HFFc6 (cell line): ENCODE measurements around the gene CLDN5. TPM values are rescaled to one million over a fixed set of nuclear protein-coding genes. Genes with fewer than 3 reads are reported as not detected.

ENCODE experiments used
- DNase-seq: peaks from one replicate; pipeline ENCODE4 v3.0.0-alpha.2; 2018
- H3K27ac Mint-ChIP-seq: 2 replicates; pipeline ENCODE4 v1.8.0; 2020; ENCODE audit warnings: mild to moderate bottlenecking, mixed read lengths
- H3K27me3 Mint-ChIP-seq: 2 replicates; pipeline ENCODE4 v1.8.0; 2021; ENCODE audit warnings: mild to moderate bottlenecking, moderate library complexity, mixed read lengths; ENCODE audit not compliant: insufficient read depth
- H3K36me3 Mint-ChIP-seq: 2 replicates; pipeline ENCODE4 v1.8.0; 2021; ENCODE audit warnings: low read depth, mixed read lengths
- H3K4me1 Mint-ChIP-seq: 2 replicates; pipeline ENCODE4 v1.8.0; 2020; ENCODE audit warnings: low read depth, mixed read lengths
- H3K4me3 Mint-ChIP-seq: 2 replicates; pipeline ENCODE4 v1.8.0; 2020; ENCODE audit warnings: mild to moderate bottlenecking, moderate library complexity, mixed read lengths
- H3K9me3 Mint-ChIP-seq: 2 replicates; pipeline ENCODE4 v1.8.0; 2020; ENCODE audit warnings: mild to moderate bottlenecking, mixed read lengths
- CTCF ChIP-seq: fragments of 200-600 bp; sonication (generic); IDR thresholded peaks from 2 replicates; pipeline ENCODE4 v1.5.0; 2021; ENCODE audit warnings: antibody characterized with exemption, mild to moderate bottlenecking
- total RNA-seq, 6 experiments: library from RNA; stranded (reverse); fragmentation: NEBNext Ultra II Directional; extraction: Animal tissue kit (Norgen Biotek cat#: 25700); gene quantifications; 2 replicates in 1 of 6; 3 replicates in 5 of 6; pipeline ENCODE4 v1.2.3, GENCODE V29; 2021

Gene CLDN5
- total RNA-seq, 6 experiments from 2014 or later: 0.16 TPM; not detected in 5

- Mint-ChIP-seq H3K27me3 (peaks cover 10% of the 10 kb centered on the region), H3K4me1 (peaks cover 13% of the 10 kb centered on the region), H3K27ac (no peak overlapping the region), H3K4me3 (no peak overlapping the region), H3K9me3 (no peaks in the 10 kb centered on the region), H3K36me3 (no peaks in the 10 kb centered on the region)
- TF ChIP-seq CTCF: no peak
- DNase-seq: no peak
Measured at GRCh38 chr22:19529811-19530210, 5.6 kb upstream of the CLDN5 start.

- Mint-ChIP-seq H3K4me3 (no peak overlapping the region), H3K27me3 (peaks cover 20% of the 10 kb centered on the region), H3K36me3 (no peaks in the 10 kb centered on the region), H3K27ac (no peak overlapping the region), H3K9me3 (no peaks in the 10 kb centered on the region), H3K4me1 (peaks cover 13% of the 10 kb centered on the region)
- TF ChIP-seq CTCF: no peak
- DNase-seq: peak; percentile 36
Measured at GRCh38 chr22:19527861-19528417, 3.7 kb upstream of the CLDN5 start.

- peaks cover 23% of the 10 kb centered on the region for H3K27me3 Mint-ChIP-seq
Measured at GRCh38 chr22:19527321-19527721, 3.1 kb upstream of the CLDN5 start.

GRCh38 chr22:19526702-19527111 lies 2.5 kb upstream of the CLDN5 start:
- no peak overlapping the region for H3K27ac Mint-ChIP-seq
- H3K36me3 Mint-ChIP-seq: no peaks in the 10 kb centered on the region
- H3K27me3 Mint-ChIP-seq: peaks cover 23% of the 10 kb centered on the region
- H3K9me3 Mint-ChIP-seq: no peaks in the 10 kb centered on the region
- H3K4me3 Mint-ChIP-seq: no peak overlapping the region
- DNase-seq: no peak
- peaks cover 13% of the 10 kb centered on the region for H3K4me1 Mint-ChIP-seq
- no peak for TF ChIP-seq CTCF

More at GRCh38 chr22:19527321-19527721, 3.1 kb upstream of the CLDN5 start:
- no peaks in the 10 kb centered on the region for H3K9me3 Mint-ChIP-seq
- TF ChIP-seq CTCF: no peak
- H3K27ac Mint-ChIP-seq: no peak overlapping the region
- H3K4me3 Mint-ChIP-seq: no peak overlapping the region
- no peak for DNase-seq
- no peaks in the 10 kb centered on the region for H3K36me3 Mint-ChIP-seq
- H3K4me1 Mint-ChIP-seq: peaks cover 13% of the 10 kb centered on the region

GRCh38 chr22:19526076-19526701 lies 2.0 kb upstream of the CLDN5 start:
- Mint-ChIP-seq H3K36me3 (no peaks in the 10 kb centered on the region), H3K27ac (no peak overlapping the region), H3K4me1 (peaks cover 13% of the 10 kb centered on the region), H3K4me3 (no peak overlapping the region), H3K9me3 (no peaks in the 10 kb centered on the region), H3K27me3 (peaks cover 23% of the 10 kb centered on the region)
- TF ChIP-seq CTCF: no peak
- DNase-seq: no peak
